Astrocyte (in vitro differentiated cells and primary cell): Measurements from ENCODE around the gene NPAS3.

Experiments
- CTCF ChIP-seq: IDR thresholded peaks from 2 replicates; pipeline ENCODE4 v1.5.1; 2011; ENCODE audit warnings: low read depth, mild to moderate bottlenecking, inconsistent platforms, low read length, moderate library complexity; ENCODE audit not compliant: insufficient read depth
- EZH2 ChIP-seq: IDR thresholded peaks from 2 replicates; pipeline ENCODE4 v1.6.1; 2012; ENCODE audit warnings: mild to moderate bottlenecking, low read length, inconsistent platforms; ENCODE audit not compliant: insufficient read depth

GRCh38 chr14:33505963-33506329 lies 567.3 kb downstream of the NPAS3 start:
- TF ChIP-seq CTCF (no peak), EZH2 (no peak)
